Activated naive CD4-positive, alpha-beta T cell treated with anti-CD3 and anti-CD28 coated beads, Interleukin-2, amount 50 U/mL, for 24 hours (primary cell): ENCODE results near the gene PROK2.

ENCODE experiments used
- H3K27ac Mint-ChIP-seq: one replicate; pipeline ENCODE4 v1.8.0; 2021; ENCODE audit warnings: mild to moderate bottlenecking, mixed read lengths
- H3K27me3 Mint-ChIP-seq: one replicate; pipeline ENCODE4 v1.8.0; 2021; ENCODE audit warnings: mixed read lengths
- H3K36me3 Mint-ChIP-seq: one replicate; pipeline ENCODE4 v1.8.0; 2021; ENCODE audit warnings: mixed read lengths
- H3K4me1 Mint-ChIP-seq: one replicate; pipeline ENCODE4 v1.8.0; 2021; ENCODE audit warnings: mixed read lengths
- H3K4me3 Mint-ChIP-seq: one replicate; pipeline ENCODE4 v1.8.0; 2021; ENCODE audit warnings: mild to moderate bottlenecking, mixed read lengths
- H3K9me3 Mint-ChIP-seq: one replicate; pipeline ENCODE4 v1.8.0; 2021; ENCODE audit warnings: mixed read lengths

PROK2 gene

GRCh38 chr3:71801986-71802385, 17.0 kb upstream of the PROK2 start:
- peaks cover 10% of the 10 kb centered on the region for H3K27me3 Mint-ChIP-seq
- no peaks in the 10 kb centered on the region for H3K4me1 Mint-ChIP-seq
- H3K27ac Mint-ChIP-seq: no peak overlapping the region
- no peaks in the 10 kb centered on the region for H3K9me3 Mint-ChIP-seq
- no peak overlapping the region for H3K4me3 Mint-ChIP-seq
- no peaks in the 10 kb centered on the region for H3K36me3 Mint-ChIP-seq

GRCh38 chr3:71800023-71800422, 15.1 kb upstream of the PROK2 start:
- no peaks in the 10 kb centered on the region for H3K36me3 Mint-ChIP-seq
- H3K9me3 Mint-ChIP-seq: no peaks in the 10 kb centered on the region
- H3K4me3 Mint-ChIP-seq: no peak overlapping the region
- peaks cover 11% of the 10 kb centered on the region for H3K27me3 Mint-ChIP-seq
- H3K27ac Mint-ChIP-seq: no peak overlapping the region
- no peaks in the 10 kb centered on the region for H3K4me1 Mint-ChIP-seq

GRCh38 chr3:71797455-71797854, 12.5 kb upstream of the PROK2 start:
- Mint-ChIP-seq H3K9me3 (no peaks in the 10 kb centered on the region), H3K27ac (no peak overlapping the region), H3K36me3 (no peaks in the 10 kb centered on the region), H3K4me3 (no peak overlapping the region), H3K27me3 (peaks cover 14% of the 10 kb centered on the region), H3K4me1 (no peaks in the 10 kb centered on the region)

- no peaks in the 10 kb centered on the region for H3K4me1 Mint-ChIP-seq
- H3K9me3 Mint-ChIP-seq: no peaks in the 10 kb centered on the region
- H3K27me3 Mint-ChIP-seq: peaks cover 11% of the 10 kb centered on the region
- no peak overlapping the region for H3K27ac Mint-ChIP-seq
- no peaks in the 10 kb centered on the region for H3K36me3 Mint-ChIP-seq
- H3K4me3 Mint-ChIP-seq: no peak overlapping the region
These were observed 11.3 kb upstream of the PROK2 start for GRCh38 chr3:71796290-71796689.

GRCh38 chr3:71791634-71792033, 6.7 kb upstream of the PROK2 start:
- Mint-ChIP-seq H3K4me1 (no peaks in the 10 kb centered on the region), H3K36me3 (no peaks in the 10 kb centered on the region), H3K9me3 (no peaks in the 10 kb centered on the region), H3K27ac (no peak overlapping the region), H3K27me3 (peaks cover 12% of the 10 kb centered on the region), H3K4me3 (no peak overlapping the region)

GRCh38 chr3:71789922-71790321, 5.0 kb upstream of the PROK2 start:
- Mint-ChIP-seq H3K27me3 (peaks cover 19% of the 10 kb centered on the region), H3K27ac (no peak overlapping the region), H3K9me3 (no peaks in the 10 kb centered on the region), H3K4me3 (no peak overlapping the region), H3K4me1 (peaks cover 11% of the 10 kb centered on the region), H3K36me3 (no peaks in the 10 kb centered on the region)

- no peaks in the 10 kb centered on the region for H3K36me3 Mint-ChIP-seq
- no peak overlapping the region for H3K4me3 Mint-ChIP-seq
- no peaks in the 10 kb centered on the region for H3K9me3 Mint-ChIP-seq
- H3K4me1 Mint-ChIP-seq: peaks cover 19% of the 10 kb centered on the region
- H3K27ac Mint-ChIP-seq: no peak overlapping the region
- H3K27me3 Mint-ChIP-seq: peaks cover 23% of the 10 kb centered on the region
These were observed 3.0 kb upstream of the PROK2 start for GRCh38 chr3:71787851-71788405.

- peaks cover 19% of the 10 kb centered on the region for H3K4me1 Mint-ChIP-seq
- H3K36me3 Mint-ChIP-seq: no peaks in the 10 kb centered on the region
- no peak overlapping the region for H3K27ac Mint-ChIP-seq
- H3K27me3 Mint-ChIP-seq: peaks cover 32% of the 10 kb centered on the region
- no peak overlapping the region for H3K4me3 Mint-ChIP-seq
- no peaks in the 10 kb centered on the region for H3K9me3 Mint-ChIP-seq
These were observed 1.6 kb upstream of the PROK2 start for GRCh38 chr3:71786551-71786950.

GRCh38 chr3:71786217-71786549, 1.2 kb upstream of the PROK2 start:
- Mint-ChIP-seq H3K36me3 (no peaks in the 10 kb centered on the region), H3K27ac (no peak overlapping the region), H3K27me3 (peaks cover 34% of the 10 kb centered on the region), H3K4me1 (peaks cover 19% of the 10 kb centered on the region), H3K4me3 (peak overlapping the region; percentile 82), H3K9me3 (no peaks in the 10 kb centered on the region)

GRCh38 chr3:71785532-71786216, 726 bp upstream of the PROK2 start:
- H3K4me1 Mint-ChIP-seq: peaks cover 19% of the 10 kb centered on the region
- H3K36me3 Mint-ChIP-seq: no peaks in the 10 kb centered on the region
- peaks cover 38% of the 10 kb centered on the region for H3K27me3 Mint-ChIP-seq
- peak overlapping the region; percentile 23 for H3K27ac Mint-ChIP-seq
- H3K4me3 Mint-ChIP-seq: peak overlapping the region; percentile 82
- H3K9me3 Mint-ChIP-seq: no peaks in the 10 kb centered on the region

GRCh38 chr3:71784201-71784913, 591 bp downstream of the PROK2 start:
- Mint-ChIP-seq H3K4me1 (peaks cover 28% of the 10 kb centered on the region), H3K36me3 (no peaks in the 10 kb centered on the region), H3K9me3 (no peaks in the 10 kb centered on the region), H3K4me3 (peak overlapping the region; percentile 85), H3K27me3 (peaks cover 39% of the 10 kb centered on the region), H3K27ac (peak overlapping the region; percentile 55)

GRCh38 chr3:71783152-71783551, 1.8 kb downstream of the PROK2 start:
- peaks cover 28% of the 10 kb centered on the region for H3K4me1 Mint-ChIP-seq
- no peak overlapping the region for H3K4me3 Mint-ChIP-seq
- H3K27me3 Mint-ChIP-seq: peaks cover 39% of the 10 kb centered on the region
- no peaks in the 10 kb centered on the region for H3K36me3 Mint-ChIP-seq
- no peaks in the 10 kb centered on the region for H3K9me3 Mint-ChIP-seq
- no peak overlapping the region for H3K27ac Mint-ChIP-seq

- Mint-ChIP-seq H3K36me3 (no peaks in the 10 kb centered on the region), H3K4me3 (no peak overlapping the region), H3K27me3 (peaks cover 24% of the 10 kb centered on the region), H3K9me3 (no peaks in the 10 kb centered on the region), H3K4me1 (peaks cover 20% of the 10 kb centered on the region), H3K27ac (no peak overlapping the region)
These were observed 4.5 kb downstream of the PROK2 start for GRCh38 chr3:71780430-71780829.

- H3K27ac Mint-ChIP-seq: no peak overlapping the region
- H3K9me3 Mint-ChIP-seq: no peaks in the 10 kb centered on the region
- peaks cover 24% of the 10 kb centered on the region for H3K27me3 Mint-ChIP-seq
- H3K4me3 Mint-ChIP-seq: no peak overlapping the region
- H3K4me1 Mint-ChIP-seq: peaks cover 17% of the 10 kb centered on the region
- H3K36me3 Mint-ChIP-seq: no peaks in the 10 kb centered on the region
These were observed 5.1 kb downstream of the PROK2 start for GRCh38 chr3:71779674-71780377.

GRCh38 chr3:71778353-71778752, 6.6 kb downstream of the PROK2 start:
- Mint-ChIP-seq H3K4me3 (no peak overlapping the region), H3K27ac (no peak overlapping the region), H3K9me3 (no peaks in the 10 kb centered on the region), H3K36me3 (no peaks in the 10 kb centered on the region), H3K27me3 (peaks cover 16% of the 10 kb centered on the region), H3K4me1 (peaks cover 8% of the 10 kb centered on the region)

GRCh38 chr3:71776538-71776937, 8.4 kb downstream of the PROK2 start:
- Mint-ChIP-seq H3K4me3 (no peak overlapping the region), H3K36me3 (no peaks in the 10 kb centered on the region), H3K27me3 (peaks cover 7% of the 10 kb centered on the region), H3K27ac (no peak overlapping the region), H3K9me3 (no peaks in the 10 kb centered on the region), H3K4me1 (peaks cover 8% of the 10 kb centered on the region)
